Esophagus muscularis mucosa (tissue), 4 donors: ENCODE results near the gene FTO. TPM values are rescaled to one million over a fixed set of nuclear protein-coding genes. Genes with fewer than 3 reads are reported as not detected.

Experiments used
- DNase-seq: peaks from one replicate; pipeline ENCODE4 v3.0.0-alpha.2; 2017; ENCODE audit errors: extremely low spot score
- H3K27ac ChIP-seq, 4 donors: fragments of 200-600 bp; sonication (generic); replicated peaks in 1 of 4; 1 replicate in 3 of 4; 2 replicates in 1 of 4; pipeline ENCODE4 v1.5.1; 2016 to 2019; ENCODE audit warnings: mild to moderate bottlenecking in 1 of 4
- H3K27me3 ChIP-seq, 4 donors: fragments of 200-600 bp; sonication (generic); one replicate each; pipeline versions ENCODE4 v1.5.1 to v1.6.0; 2016 to 2019
- H3K36me3 ChIP-seq, 4 donors: fragments of 200-600 bp; sonication (generic); one replicate each; pipeline ENCODE4 v1.5.1; 2016 to 2019
- H3K4me1 ChIP-seq, 4 donors: fragments of 200-600 bp; sonication (generic); one replicate each; pipeline ENCODE4 v1.5.1; 2016 to 2019
- H3K4me3 ChIP-seq, 4 donors: fragments of 200-600 bp; sonication (generic); 1 replicate in 2 of 4; 2 replicates in 2 of 4; pipeline ENCODE4 v1.5.1; 2016 to 2019; ENCODE audit warnings: mild to moderate bottlenecking in 4 of 4, moderate library complexity in 1 of 4
- H3K9me3 ChIP-seq, 4 donors: fragments of 200-600 bp; sonication (generic); 1 replicate in 3 of 4; 2 replicates in 1 of 4; pipeline ENCODE4 v1.5.1; 2016 to 2019
- EP300 ChIP-seq: sonication (generic); formaldehyde crosslinking; IDR thresholded peaks from one replicate; pipeline ENCODE4 v1.6.1; 2017; ENCODE audit warnings: antibody characterized with exemption
- POLR2A ChIP-seq: fragments of 450-650 bp; IDR thresholded peaks from one replicate; pipeline ENCODE4 v1.6.1; 2017; ENCODE audit warnings: antibody characterized with exemption, moderate library complexity, mild to moderate bottlenecking, low read depth
- POLR2AphosphoS5 ChIP-seq, 2 donors: sonication (generic); formaldehyde crosslinking; IDR thresholded peaks; one replicate each; pipeline ENCODE4 v1.6.1; 2017; ENCODE audit warnings: antibody characterized with exemption in 2 of 2
- WGBS: methylation state at CpG from one replicate; pipeline ENCODE4 v1.1.5; 2018; 5-methylcytosine and 5-hydroxymethylcytosine counted together
- intact Hi-C: fragments of 100-400 bp; cut with DNase I; formaldehyde crosslinking; loops from one replicate; pipeline ENCODE4 v1.15.1; 2023
- total RNA-seq, 4 donors: library from RNA; depleted of rRNA; stranded (reverse); fragments of >200 nt; gene quantifications; one replicate each; pipeline versions ENCODE4 v1.1.0 to v1.2.1, GENCODE V29; 2016
- TF ChIP-seq, protein P1 (sequence below), 3 experiments: fragments of 200-600 bp in 2 of 3; fragments of 450-650 bp in 1 of 3; sonication (generic) in 2 of 3; IDR thresholded peaks; one replicate each; pipeline ENCODE4 v1.5.1; 2017 to 2019; ENCODE audit warnings: antibody characterized with exemption in 3 of 3, mild to moderate bottlenecking in 2 of 3, moderate library complexity in 1 of 3

Gene FTO
- total RNA-seq, 4 donors from 2014 or later = 101 to 121 (median 112) TPM

DNA sequence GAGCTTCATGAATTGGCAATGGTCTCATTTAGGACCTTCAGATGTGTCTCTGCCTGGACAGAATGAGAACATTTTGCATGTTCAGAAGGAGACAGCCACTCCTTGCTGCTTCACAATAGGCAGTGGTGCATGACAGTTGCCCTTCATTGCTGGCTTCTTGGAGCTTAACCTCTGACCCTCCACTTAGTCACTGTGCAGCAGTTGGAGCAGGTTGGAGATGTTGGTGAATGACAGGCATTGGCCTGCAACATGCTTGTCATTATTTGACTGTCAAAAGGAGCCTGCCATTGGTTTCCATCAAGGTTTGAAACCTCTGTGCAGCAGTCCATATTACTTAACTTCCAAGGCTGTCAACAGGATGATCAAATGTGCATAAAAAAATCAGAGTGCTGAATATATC is 22.7 kb downstream of the FTO start:
- intact Hi-C loops = no loop called here
- TF ChIP-seq POLR2AphosphoS5 (IDR thresholded peaks at IDR 0.05) (no peak), POLR2A (no peak), EP300 (no peak)
- TF ChIP-seq, protein P1, sequence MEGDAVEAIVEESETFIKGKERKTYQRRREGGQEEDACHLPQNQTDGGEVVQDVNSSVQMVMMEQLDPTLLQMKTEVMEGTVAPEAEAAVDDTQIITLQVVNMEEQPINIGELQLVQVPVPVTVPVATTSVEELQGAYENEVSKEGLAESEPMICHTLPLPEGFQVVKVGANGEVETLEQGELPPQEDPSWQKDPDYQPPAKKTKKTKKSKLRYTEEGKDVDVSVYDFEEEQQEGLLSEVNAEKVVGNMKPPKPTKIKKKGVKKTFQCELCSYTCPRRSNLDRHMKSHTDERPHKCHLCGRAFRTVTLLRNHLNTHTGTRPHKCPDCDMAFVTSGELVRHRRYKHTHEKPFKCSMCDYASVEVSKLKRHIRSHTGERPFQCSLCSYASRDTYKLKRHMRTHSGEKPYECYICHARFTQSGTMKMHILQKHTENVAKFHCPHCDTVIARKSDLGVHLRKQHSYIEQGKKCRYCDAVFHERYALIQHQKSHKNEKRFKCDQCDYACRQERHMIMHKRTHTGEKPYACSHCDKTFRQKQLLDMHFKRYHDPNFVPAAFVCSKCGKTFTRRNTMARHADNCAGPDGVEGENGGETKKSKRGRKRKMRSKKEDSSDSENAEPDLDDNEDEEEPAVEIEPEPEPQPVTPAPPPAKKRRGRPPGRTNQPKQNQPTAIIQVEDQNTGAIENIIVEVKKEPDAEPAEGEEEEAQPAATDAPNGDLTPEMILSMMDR (IDR thresholded peaks at IDR 0.05) = no peak

DNA sequence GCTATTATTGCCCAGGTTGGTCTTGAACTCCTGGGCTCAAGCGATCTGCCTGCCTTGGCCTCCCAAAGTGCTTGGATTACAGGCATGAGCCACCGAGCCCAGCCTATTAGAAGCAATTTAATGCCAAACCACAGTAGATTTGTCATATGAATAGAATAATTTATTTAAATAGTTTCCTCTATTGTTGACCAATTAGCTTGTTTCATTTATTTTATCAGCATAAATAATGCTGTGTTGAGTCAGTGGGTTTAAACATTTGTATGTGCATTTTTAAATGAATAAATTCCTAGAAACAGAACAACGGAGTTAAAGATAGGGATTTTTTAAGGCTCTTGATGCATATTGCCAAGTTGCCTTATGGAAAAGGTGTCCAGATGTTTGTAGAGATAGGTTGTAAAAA is 26.7 kb downstream of the FTO start:
- Histone ChIP-seq H3K27ac (no peak overlapping the region), H3K9me3 (no peaks in the 10 kb centered on the region), H3K36me3 (no peaks in the 10 kb centered on the region), H3K4me1 (peaks cover 13 to 49% (median 26%) of the 10 kb centered on the region in 4 donors), H3K27me3 (no peaks in the 10 kb centered on the region), H3K4me3 (no peak overlapping the region)
- 98% methylated on average over 3 of the region's 3 CpGs for WGBS
- intact Hi-C loops = no loop called here
- DNase-seq = no peak
- TF ChIP-seq POLR2AphosphoS5 (IDR thresholded peaks at IDR 0.05) = no peak
- TF ChIP-seq POLR2A = no peak
- TF ChIP-seq, protein P1 (IDR thresholded peaks at IDR 0.05) = no peak

More for the DNA sequence above, 22.7 kb downstream of the FTO start:
- Histone ChIP-seq H3K9me3 (no peaks in the 10 kb centered on the region), H3K27me3 (no peaks in the 10 kb centered on the region), H3K27ac (no peak overlapping the region), H3K4me1 (peaks cover 0 to 28% (median 9%) of the 10 kb centered on the region in 4 donors), H3K36me3 (no peaks in the 10 kb centered on the region), H3K4me3 (no peak overlapping the region)
- no peak for DNase-seq

DNA sequence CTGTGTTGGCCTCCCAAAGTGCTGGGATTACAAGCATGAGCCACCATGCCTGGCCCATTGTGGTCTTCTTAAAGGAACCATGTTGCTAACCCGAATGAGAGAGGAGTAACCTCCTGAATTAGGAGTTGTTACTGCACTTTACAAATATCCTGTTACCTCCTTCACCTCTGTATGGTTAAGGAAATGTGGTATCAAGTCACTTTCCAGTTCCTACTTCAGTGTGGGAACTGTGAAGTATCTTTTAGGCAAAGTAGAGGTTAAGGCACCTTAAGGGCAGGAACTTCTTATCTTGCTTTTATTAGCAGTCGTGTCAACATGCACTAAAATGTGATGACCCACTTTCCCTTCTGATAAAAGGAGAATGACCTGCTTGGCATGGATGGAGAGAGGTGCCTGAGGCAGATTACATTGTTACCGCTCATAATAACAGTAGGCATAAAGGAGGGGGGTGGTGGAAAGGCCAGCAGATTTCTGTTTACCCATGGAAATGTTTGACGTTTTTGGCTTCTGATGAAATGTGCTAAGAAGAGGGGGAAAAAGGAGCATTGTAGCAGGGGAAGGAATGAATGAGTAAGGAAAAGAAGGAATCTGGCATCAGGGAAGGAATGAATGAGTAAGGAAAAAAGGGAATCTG is 28.5 kb downstream of the FTO start:
- no peak for DNase-seq
- Histone ChIP-seq H3K27me3 (no peaks in the 10 kb centered on the region), H3K4me1 (peaks cover 5 to 37% (median 21%) of the 10 kb centered on the region in 4 donors), H3K36me3 (no peaks in the 10 kb centered on the region), H3K4me3 (no peak overlapping the region), H3K27ac (no peak overlapping the region), H3K9me3 (no peaks in the 10 kb centered on the region)
- no peak for TF ChIP-seq EP300
- no peak for TF ChIP-seq POLR2AphosphoS5 (IDR thresholded peaks at IDR 0.05)
- TF ChIP-seq, protein P1 (IDR thresholded peaks at IDR 0.05) = no peak
- no peak for TF ChIP-seq POLR2A
- intact Hi-C loops = no loop called here
- 68% methylated on average over 4 of the region's 4 CpGs for WGBS

DNA sequence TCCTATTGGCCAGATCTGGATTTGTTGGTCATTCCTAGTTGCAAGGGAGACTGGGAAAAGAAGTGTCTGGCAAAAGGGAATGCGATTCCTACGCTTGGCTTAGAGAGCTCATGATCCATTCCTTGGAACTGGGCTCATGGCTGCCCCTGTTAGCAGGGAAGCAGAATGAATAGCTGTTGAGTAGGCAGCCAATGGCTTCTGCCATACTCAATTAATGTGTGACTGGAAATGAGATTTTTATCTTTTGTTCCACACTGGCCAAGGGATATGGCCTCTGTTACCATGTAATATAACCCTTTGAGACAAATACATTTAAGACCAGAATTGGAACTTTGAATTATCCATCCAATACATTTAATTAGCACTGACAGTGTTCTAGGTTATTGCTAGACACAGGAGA is 31.0 kb downstream of the FTO start:
- Histone ChIP-seq H3K9me3 (no peaks in the 10 kb centered on the region), H3K27ac (no peak overlapping the region), H3K27me3 (no peaks in the 10 kb centered on the region), H3K4me3 (no peak overlapping the region), H3K4me1 (peaks cover 5 to 32% (median 22%) of the 10 kb centered on the region in 4 donors), H3K36me3 (no peaks in the 10 kb centered on the region)
- DNase-seq = no peak
- TF ChIP-seq POLR2AphosphoS5 (IDR thresholded peaks at IDR 0.05) (no peak), POLR2A (no peak), EP300 (no peak)
- TF ChIP-seq, protein P1 (IDR thresholded peaks at IDR 0.05) = no peak
- 100% methylated on average over 2 of the region's 2 CpGs for WGBS
- intact Hi-C loops = no loop called here

DNA sequence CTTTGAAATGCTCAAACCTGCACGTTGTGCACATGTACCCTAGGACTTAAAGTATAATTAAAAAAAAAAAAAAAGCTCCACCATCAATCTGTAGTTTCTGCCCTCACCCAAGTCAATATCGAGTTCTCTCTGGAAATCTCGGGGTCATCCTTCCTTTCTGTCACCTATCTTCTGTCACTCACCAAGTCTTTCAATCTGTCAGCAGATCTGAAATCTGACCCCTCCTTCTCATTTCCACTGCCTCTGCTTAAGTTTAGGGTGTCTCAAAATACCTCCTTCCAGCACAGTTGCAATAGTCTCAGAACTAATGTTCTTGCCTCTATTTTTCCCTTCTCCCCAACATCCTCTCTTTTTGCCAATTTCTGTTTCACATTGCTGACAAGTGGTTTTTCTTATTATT is 32.3 kb downstream of the FTO start:
- intact Hi-C loops = no loop called here
- H3K27ac ChIP-seq = no peak overlapping the region
- H3K9me3 ChIP-seq = no peaks in the 10 kb centered on the region
- no peaks in the 10 kb centered on the region for H3K36me3 ChIP-seq
- H3K4me3 ChIP-seq = no peak overlapping the region
- no peaks in the 10 kb centered on the region for H3K27me3 ChIP-seq
- TF ChIP-seq EP300 (no peak), POLR2A (no peak), POLR2AphosphoS5 (IDR thresholded peaks at IDR 0.05) (no peak)
- TF ChIP-seq, protein P1 (IDR thresholded peaks at IDR 0.05) = no peak
- DNase-seq = no peak
- WGBS = 83% methylated on average over 3 of the region's 3 CpGs
- peaks cover 5 to 32% (median 25%) of the 10 kb centered on the region in 4 donors for H3K4me1 ChIP-seq
